LoVo (cell line): ENCODE data around the gene PCED1B.
A peak's percentile ranks its signal among the peaks of the same experiment; 100 is the strongest.
"Not testable (repeated sequence)": the region's sequence is repeated elsewhere in the genome, so short reads cannot be mapped to it uniquely, and the experiment has no call there.

ENCODE experiments used
- DNase-seq: peaks from one replicate; pipeline ENCODE4 v3.0.0-alpha.2; 2016; ENCODE audit warnings: low spot score

The PCED1B gene

DNA sequence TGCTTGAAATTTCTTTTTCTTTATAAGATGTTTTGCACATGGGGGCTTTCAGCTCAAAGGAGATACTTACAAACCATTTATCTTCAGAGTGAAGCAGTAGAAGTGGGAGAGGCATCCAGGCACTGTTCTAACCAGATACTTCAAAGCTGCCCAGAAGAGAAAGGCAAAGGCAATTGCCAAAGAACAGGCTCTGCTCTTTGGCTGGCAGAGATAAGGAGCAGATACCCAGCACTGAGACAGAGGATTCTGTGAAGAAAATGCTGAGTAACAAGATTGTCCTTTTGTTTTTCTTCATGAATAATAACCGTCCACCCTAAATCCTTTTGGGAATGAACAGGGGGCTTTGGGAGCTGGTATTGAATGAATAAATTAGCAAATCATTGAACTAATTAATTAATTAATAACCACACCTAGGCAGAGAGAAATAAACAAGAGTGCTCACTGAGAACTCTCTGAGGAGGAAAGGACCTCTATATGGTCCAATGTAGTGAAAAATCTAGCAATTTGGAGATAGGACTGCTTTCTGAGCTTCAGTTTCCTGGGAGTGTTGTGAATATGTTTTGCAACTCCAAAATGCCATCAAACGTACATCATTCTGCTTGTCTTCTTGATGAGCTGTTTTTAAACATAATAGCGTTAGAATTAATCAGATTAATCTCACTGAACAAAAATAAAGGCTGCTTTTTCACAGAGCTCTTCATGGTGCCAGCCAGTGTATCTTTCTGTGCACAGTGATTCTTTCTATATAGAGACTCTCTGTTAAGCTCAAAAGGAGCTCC lies 193.2 kb downstream of the PCED1B start:
- no peak for DNase-seq

DNA sequence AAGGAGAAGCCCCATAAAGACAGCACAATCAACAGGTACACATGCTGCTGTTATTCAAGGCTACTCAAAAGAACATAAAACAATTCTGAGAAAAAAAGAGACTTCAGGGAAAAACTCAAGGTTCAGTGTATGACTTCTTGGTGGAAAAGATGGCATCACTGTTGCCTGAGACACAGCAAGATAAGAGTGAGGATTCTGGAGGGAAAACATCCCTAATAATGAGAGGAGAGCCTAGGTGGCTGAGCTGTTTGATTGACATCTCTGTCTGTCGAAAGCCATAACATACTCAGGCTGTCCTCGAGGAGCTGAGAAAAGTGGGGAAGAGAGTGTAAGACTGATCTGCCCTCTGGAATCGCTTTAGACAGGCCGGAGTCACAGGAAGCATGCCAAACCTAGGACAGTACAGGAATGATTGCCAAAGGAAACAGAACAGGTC lies 193.8 kb downstream of the PCED1B start:
- no peak for DNase-seq

DNA sequence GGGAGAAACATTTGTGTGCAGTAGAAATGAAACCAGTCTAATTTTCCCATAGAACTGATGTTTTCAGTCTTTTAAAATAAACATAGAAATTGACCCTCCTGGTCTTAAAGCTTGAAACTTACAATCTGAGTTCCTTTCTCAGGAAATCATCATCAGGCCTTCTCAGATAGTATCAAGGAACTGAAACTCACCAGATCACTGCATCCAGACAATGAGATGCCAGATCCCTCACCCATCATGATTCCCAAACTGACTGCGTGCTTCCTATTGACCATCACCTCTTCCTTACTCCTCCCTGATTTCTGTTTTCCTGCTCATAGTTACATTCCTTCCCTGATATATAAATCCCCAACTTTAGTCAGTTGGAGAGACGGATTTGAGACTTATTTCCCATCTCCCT lies 195.3 kb downstream of the PCED1B start:
- DNase-seq, result no peak

DNA sequence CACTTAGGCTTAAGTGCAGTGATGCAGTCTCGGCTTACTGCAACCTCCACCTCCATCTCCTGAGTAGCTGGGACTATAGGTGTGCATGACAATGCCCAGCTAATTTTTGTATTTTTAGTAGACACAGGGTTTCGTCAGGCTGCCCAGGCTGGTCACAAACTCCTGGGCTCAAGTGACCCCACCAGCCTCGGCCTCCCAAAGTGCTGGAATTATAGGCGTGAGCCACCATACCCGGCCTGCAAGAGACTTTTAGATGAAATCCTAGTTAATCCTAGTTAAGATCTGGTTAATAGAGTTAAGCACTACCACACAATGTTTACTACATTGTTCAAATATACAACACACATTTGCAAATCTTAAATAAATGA lies 196.8 kb downstream of the PCED1B start:
- peak; percentile 39 for DNase-seq

DNA sequence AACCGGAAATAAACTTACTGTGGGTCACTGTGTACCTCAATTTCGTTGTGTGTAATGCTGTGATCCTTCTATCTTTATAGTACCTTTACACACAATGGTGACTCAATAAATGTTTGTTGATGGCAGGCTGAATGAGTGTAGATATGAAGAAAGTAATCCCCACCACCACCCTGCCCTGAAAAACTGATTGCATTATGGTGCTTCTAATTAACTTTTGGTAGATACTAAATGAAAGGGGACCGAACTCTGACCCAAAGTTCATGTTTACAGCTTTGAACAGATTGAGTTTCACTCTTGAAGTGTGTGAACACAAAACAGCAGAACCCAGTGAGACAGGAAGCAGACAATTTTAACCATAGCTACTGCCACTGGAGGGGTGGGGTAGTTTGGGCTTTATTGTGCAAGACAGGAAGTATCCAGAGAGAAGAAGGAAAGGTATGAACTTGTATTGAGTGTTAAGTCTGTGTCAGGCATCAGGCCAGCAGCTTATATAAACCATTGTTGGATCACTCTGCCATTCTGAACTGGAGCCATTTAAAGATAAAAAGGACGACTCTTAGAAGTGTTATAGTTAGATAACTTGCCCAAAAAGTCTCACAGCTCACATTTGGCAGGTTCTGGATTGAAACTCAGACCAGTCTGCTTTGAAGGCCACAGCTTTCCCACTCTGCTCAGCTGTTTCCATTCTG lies 197.3 kb downstream of the PCED1B start:
- DNase-seq, result peak; percentile 94

DNA sequence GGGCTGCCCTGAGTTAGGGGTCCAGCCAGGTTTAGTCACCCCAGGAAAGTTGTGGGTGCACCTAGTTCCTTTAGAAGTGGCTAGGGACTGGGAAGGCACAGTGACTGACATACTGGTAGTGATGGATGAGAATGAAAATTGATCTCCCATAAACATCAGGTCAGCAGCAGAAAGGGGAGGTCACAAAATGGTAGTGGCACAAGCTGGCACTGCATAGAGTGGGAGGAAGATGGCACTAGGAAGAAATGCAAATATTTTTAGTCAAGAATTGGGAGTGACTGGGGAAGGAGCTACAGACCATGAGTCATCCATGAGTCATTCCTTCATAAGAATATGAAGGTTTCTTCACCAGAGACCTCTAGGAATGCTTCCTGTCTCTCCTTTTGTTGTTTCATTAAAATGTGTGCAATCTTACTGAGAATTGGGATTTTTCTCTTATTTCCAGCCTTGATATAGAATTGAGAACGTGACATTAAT lies 198.6 kb downstream of the PCED1B start:
- peak; percentile 96 for DNase-seq

DNA sequence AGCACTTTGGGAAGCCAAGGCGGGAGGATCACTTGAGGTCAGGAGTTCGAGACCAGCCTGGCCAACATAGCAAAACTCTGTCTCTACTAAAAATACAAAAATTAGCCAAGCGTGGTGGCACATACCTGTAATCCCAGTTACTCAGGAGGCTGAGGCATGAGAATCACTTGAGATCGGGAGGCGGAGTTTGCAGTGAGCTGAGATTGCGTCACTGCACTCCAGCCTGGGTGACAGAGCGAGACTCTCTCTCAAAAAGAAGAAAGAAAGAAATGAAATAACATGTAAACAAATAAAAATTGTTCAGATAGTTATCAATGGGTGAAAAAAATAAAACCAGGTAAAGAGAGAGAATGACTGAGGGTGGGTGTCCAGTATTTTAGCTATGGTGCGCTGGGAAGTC lies 200.3 kb downstream of the PCED1B start:
- DNase-seq, result not testable (repeated sequence)

DNA sequence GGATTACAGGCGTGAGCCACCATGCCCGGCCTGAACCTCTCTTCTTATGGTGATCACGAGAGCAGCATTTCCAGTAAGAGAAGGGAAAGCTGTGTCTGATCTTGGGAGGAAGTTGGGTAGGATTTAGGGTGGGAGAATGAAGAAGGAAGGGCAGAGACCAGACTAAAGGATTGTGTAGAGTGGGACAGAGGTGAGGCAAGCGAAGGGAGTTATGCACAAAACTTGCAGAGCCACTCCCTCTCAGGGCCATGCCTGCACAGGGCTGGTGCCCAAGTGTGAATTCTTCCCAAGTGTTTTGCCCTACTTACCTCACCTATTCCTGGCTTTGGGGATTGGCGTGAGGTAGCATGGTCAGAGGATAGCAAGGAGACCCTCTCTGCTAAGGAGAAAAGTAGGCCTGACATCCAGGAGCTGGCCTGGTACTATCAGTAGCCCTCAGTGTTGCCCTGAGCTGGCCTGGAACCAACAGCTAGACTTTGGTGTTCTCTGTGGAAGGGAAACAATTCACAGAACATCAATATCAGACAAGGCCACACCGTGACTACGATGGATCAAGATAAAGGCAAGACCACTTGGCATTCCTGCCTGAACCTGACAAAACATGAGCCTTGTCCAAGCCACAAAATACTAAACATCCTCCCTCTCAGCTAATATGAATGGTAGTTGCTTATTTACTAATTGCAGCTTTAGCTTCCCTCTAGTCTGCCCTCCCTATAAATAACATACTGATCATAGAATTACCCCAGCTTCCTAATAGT lies 201.3 kb downstream of the PCED1B start:
- peak; percentile 67 for DNase-seq

DNA sequence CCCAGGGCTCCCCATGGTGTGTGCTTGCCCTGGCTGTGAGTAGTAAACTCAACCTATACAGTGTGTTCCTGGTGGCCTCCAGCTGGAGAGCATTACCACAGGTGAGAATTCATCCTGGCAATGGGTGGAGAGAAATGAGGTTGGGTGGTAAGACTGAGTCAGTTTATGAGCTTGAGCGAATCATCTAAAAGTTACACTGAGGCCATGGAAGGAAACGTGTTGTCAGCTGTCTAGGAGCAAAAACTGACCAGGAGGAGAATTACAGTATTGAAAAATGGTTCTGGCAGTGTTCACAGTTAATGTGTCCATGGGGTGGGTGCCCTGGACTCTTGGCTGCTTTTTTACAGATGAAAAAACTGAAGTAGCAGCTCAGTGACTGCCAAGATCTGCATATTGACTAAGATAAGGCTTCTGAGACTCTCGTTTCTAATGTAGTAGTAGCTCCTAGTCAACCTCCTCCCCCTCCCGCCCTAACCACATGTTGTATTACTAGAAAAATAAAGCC lies 202.3 kb downstream of the PCED1B start:
- peak; percentile 47 for DNase-seq

DNA sequence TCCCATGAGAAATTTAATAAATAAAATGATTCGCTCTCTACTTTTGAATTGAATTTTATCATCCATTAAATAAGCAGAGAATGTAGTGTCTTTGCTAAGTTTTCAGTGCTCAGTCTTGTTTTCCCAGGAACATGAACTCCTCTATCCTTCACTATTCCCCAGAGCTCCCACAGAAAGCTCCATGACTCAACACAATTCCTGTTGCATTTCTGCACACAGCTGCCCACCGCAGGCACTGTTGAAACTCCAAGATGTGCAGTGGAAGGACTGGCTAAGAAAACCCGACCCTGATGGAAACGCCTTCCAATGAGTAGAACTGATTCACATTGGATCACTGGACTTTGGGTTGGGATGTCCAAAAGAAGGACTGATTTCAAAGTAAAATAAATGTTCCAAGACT lies 202.8 kb downstream of the PCED1B start:
- no peak for DNase-seq
